K562 (cell line): ENCODE data around the gene TRAK1. TPM values are rescaled to one million over a fixed set of nuclear protein-coding genes. Genes with fewer than 3 reads are reported as not detected.

Experiments
- ATAC-seq: fragments of 200-7000 bp; cut with Tn5 transposase; 3 replicates; pipeline ENCODE4 v1.9.1; 2020; ENCODE audit warnings: moderate library complexity
- BruUV-seq: library from RNA; stranded (reverse); fragments of 400-500 nt; replicated peaks from 2 replicates; lab custom pipeline; 2021; lab: Mats Ljungman, UMichigan
- CTCF ChIA-PET: fragments of 300-600 bp; formaldehyde crosslinking; extraction: SDS; loops from one replicate; lab custom pipeline; 2021; ENCODE audit warnings: low intra/inter-chr PET ratio; lab: Yijun Ruan, JAX
- POLR2A ChIA-PET: fragments of 300-600, 350-650 bp; sonication (Branson Sonifier 250); formaldehyde crosslinking; extraction: SDS; loops from one replicate; lab custom pipeline; 2021; ENCODE audit warnings: antibody characterized with exemption, inconsistent platforms; lab: Yijun Ruan, JAX
- DNase-seq, 4 experiments: peaks; one replicate each; pipeline versions ENCODE4 v3.0.0 to v3.0.0-alpha.2; 2011 to 2018; ENCODE audit warnings: low spot score in 3 of 4, mixed read lengths in 3 of 4; ENCODE audit errors: extremely low read depth in 1 of 4
- FAIRE-seq: peaks from 2 replicates; lab custom pipeline; 2011; peaks lifted over from hg19 to GRCh38; lab: Jason Lieb, UNC
- H2AFZ ChIP-seq: 2 replicates; pipeline ENCODE4 v1.6.0; 2011; ENCODE audit warnings: low read depth, low read length, control low read depth, inconsistent platforms
- H3K27ac ChIP-seq: fragments of 200-600 bp; 3 replicates; pipeline ENCODE4 v1.8.0; 2011; ENCODE audit warnings: low read depth, mild to moderate bottlenecking, control low read depth, inconsistent platforms, low read length, moderate library complexity, mixed read lengths; ENCODE audit errors: extremely low read depth
- H3K27me3 ChIP-seq, 2 experiments: fragments of 300-600 bp in 1 of 2; 2 replicates in 1 of 2; 3 replicates in 1 of 2; pipeline versions ENCODE4 v1.6.0 to v1.8.0; 2011; ENCODE audit warnings: inconsistent platforms in 2 of 2, low read length in 2 of 2, mild to moderate bottlenecking in 1 of 2, mixed read lengths in 1 of 2, moderate library complexity in 1 of 2; ENCODE audit not compliant: control insufficient read depth in 2 of 2, insufficient read depth in 2 of 2
- H3K36me3 ChIP-seq: fragments of 300-600 bp; 3 replicates; pipeline ENCODE4 v1.8.0; 2011; ENCODE audit warnings: mild to moderate bottlenecking, low read length, inconsistent platforms; ENCODE audit not compliant: control insufficient read depth, insufficient read depth
- H3K4me1 ChIP-seq, 2 experiments: fragments of 200-600 bp in 1 of 2; replicated peaks in 1 of 2; 2 replicates in 1 of 2; 3 replicates in 1 of 2; pipeline versions ENCODE4 v1.5.1 to v1.8.0; 2011; ENCODE audit warnings: inconsistent platforms in 2 of 2, low read length in 2 of 2, mild to moderate bottlenecking in 1 of 2, mixed read lengths in 1 of 2, moderate library complexity in 1 of 2; ENCODE audit not compliant: control insufficient read depth in 2 of 2, insufficient read depth in 2 of 2
- H3K4me2 ChIP-seq: 2 replicates; pipeline ENCODE4 v1.6.1; 2011; ENCODE audit warnings: low read length, control low read depth, inconsistent platforms, mixed read lengths; ENCODE audit not compliant: insufficient read depth
- H3K4me3 ChIP-seq: fragments of 200-600 bp; sonication (generic), shearing (Covaris generic); 2 replicates; pipeline ENCODE4 v1.5.1; 2016; ENCODE audit warnings: control low read depth, inconsistent platforms
- H3K79me2 ChIP-seq: fragments of 200-600 bp; 3 replicates; pipeline ENCODE4 v1.8.0; 2011; ENCODE audit warnings: low read length, inconsistent platforms; ENCODE audit not compliant: control insufficient read depth, insufficient read depth
- H3K9ac ChIP-seq, 2 experiments: 2 replicates each; pipeline versions ENCODE4 v1.6.0 to v1.6.1; 2011; ENCODE audit warnings: low read depth in 2 of 2, low read length in 2 of 2, control low read depth in 1 of 2, inconsistent platforms in 1 of 2, mild to moderate bottlenecking in 1 of 2, mixed read lengths in 1 of 2; ENCODE audit not compliant: insufficient read depth in 1 of 2
- H3K9me1 ChIP-seq: one replicate; pipeline ENCODE4 v1.6.0; 2011; ENCODE audit warnings: inconsistent platforms, mild to moderate bottlenecking, low read length, moderate library complexity; ENCODE audit not compliant: control insufficient read depth, insufficient read depth
- H3K9me3 ChIP-seq: replicated peaks from 2 replicates; pipeline ENCODE4 v1.5.1; 2011; ENCODE audit warnings: low read depth, low read length, inconsistent platforms; ENCODE audit not compliant: control insufficient read depth, insufficient read depth
- H4K20me1 ChIP-seq: replicated peaks from 2 replicates; pipeline ENCODE4 v1.6.1; 2011; ENCODE audit warnings: low read length, inconsistent platforms, mixed read lengths; ENCODE audit not compliant: control insufficient read depth, insufficient read depth
- CC2D1A ChIP-seq: fragments of 450-650 bp; IDR thresholded peaks from 2 replicates; pipeline ENCODE4 v1.6.1; 2017; ENCODE audit warnings: mild to moderate bottlenecking
- EHMT2 ChIP-seq: fragments of 450-650 bp; IDR thresholded peaks from 2 replicates; pipeline ENCODE4 v1.6.1; 2018; ENCODE audit warnings: antibody characterized with exemption
- ELK3 ChIP-seq: fragments of 450-650 bp; formaldehyde crosslinking; IDR thresholded peaks from 2 replicates; pipeline ENCODE4 v1.4.0; 2020; ENCODE audit warnings: mild to moderate bottlenecking
- ESRRA ChIP-seq: fragments of 450-650 bp; IDR thresholded peaks from 2 replicates; pipeline ENCODE4 v1.6.1; 2014; ENCODE audit warnings: low read depth, mild to moderate bottlenecking, moderate library complexity, borderline replicate concordance
- HDAC8 ChIP-seq: fragments of 450-650 bp; IDR thresholded peaks from 2 replicates; pipeline ENCODE4 v1.6.1; 2016; ENCODE audit warnings: mild to moderate bottlenecking, missing genetic modification characterization, moderate library complexity, missing compliant biosample characterization
- ILF3 ChIP-seq: fragments of 450-650 bp; IDR thresholded peaks from 2 replicates; pipeline ENCODE4 v1.6.1; 2018; ENCODE audit warnings: antibody characterized with exemption, mild to moderate bottlenecking, moderate library complexity, borderline replicate concordance
- KDM5B ChIP-seq: fragments of 200-600 bp; sonication (generic); IDR thresholded peaks from 2 replicates; pipeline ENCODE4 v1.6.1; 2012; ENCODE audit warnings: low read depth, mild to moderate bottlenecking, moderate library complexity, low read length, control low read depth, inconsistent platforms; ENCODE audit not compliant: insufficient replicate concordance
- KHSRP ChIP-seq: fragments of 450-650 bp; IDR thresholded peaks from 2 replicates; pipeline ENCODE4 v1.6.1; 2017
- MAZ ChIP-seq, 2 experiments: fragments of 450-650 bp in 1 of 2; sonication (generic) in 1 of 2; formaldehyde crosslinking; IDR thresholded peaks in 1 of 2; conservative IDR thresholded peaks in 1 of 2; 2 replicates each; pipeline versions ENCODE4 v1.4.0 to v1.5.0; 2020; ENCODE audit warnings: mild to moderate bottlenecking in 1 of 2, missing genetic modification reagents in 1 of 2
- MCM7 ChIP-seq, 2 experiments: fragments of 450-650 bp; IDR thresholded peaks; 2 replicates each; pipeline ENCODE4 v1.6.1; 2016 to 2018
- PHB ChIP-seq: fragments of 250-450 bp; sonication (Bioruptor Pico); IDR thresholded peaks from 2 replicates; pipeline ENCODE4 v1.5.0; 2021
- POLR2B ChIP-seq: fragments of 450-650 bp; IDR thresholded peaks from 2 replicates; pipeline ENCODE4 v1.6.1; 2018; ENCODE audit warnings: low read depth; ENCODE audit not compliant: partially characterized antibody
- PTRF ChIP-seq: fragments of 450-650 bp; IDR thresholded peaks from 2 replicates; pipeline ENCODE4 v1.6.1; 2016; ENCODE audit warnings: mild to moderate bottlenecking, missing genetic modification characterization, missing compliant biosample characterization
- RBM39 ChIP-seq: fragments of 200-400 bp; formaldehyde crosslinking; optimal IDR thresholded peaks from 2 replicates; pipeline ENCODE3; 2018; ENCODE audit warnings: low read depth, low read length
- TAF1 ChIP-seq: IDR thresholded peaks from 2 replicates; pipeline ENCODE4 v1.6.1; 2011; ENCODE audit warnings: mild to moderate bottlenecking, low read length, moderate library complexity; ENCODE audit not compliant: insufficient read depth, control insufficient read depth, severe bottlenecking; ENCODE audit errors: extremely low read depth
- TARDBP ChIP-seq: fragments of 450-650 bp; IDR thresholded peaks from 2 replicates; pipeline ENCODE4 v1.6.1; 2016
- ZBED1 ChIP-seq: IDR thresholded peaks from 2 replicates; pipeline ENCODE4 v1.6.1; 2014
- ZBTB8A ChIP-seq: fragments of 450-650 bp; IDR thresholded peaks from 2 replicates; pipeline ENCODE4 v1.6.1; 2018; ENCODE audit warnings: mild to moderate bottlenecking, moderate library complexity; ENCODE audit not compliant: partially characterized antibody
- ZNF23 ChIP-seq: fragments of 250-450 bp; sonication (Bioruptor Pico); IDR thresholded peaks from 2 replicates; pipeline ENCODE4 v1.4.0; 2020; ENCODE audit warnings: mild to moderate bottlenecking
- WGBS: fragments of 100-300 bp; shearing (Covaris generic); methylation state at CpG from one replicate; pipeline ENCODE4 v1.1.6; 2016; ENCODE audit warnings: low coverage, mixed read lengths; ENCODE audit not compliant: insufficient coverage; ENCODE audit errors: missing lambda C conversion rate; 5-methylcytosine and 5-hydroxymethylcytosine counted together
- in situ Hi-C: fragments of 300-500 bp; cut with MboI; formaldehyde crosslinking; loops from 4 replicates; pipeline ENCODE4 v1.15.0; 2018; ENCODE audit warnings: inconsistent platforms, mixed read lengths
- intact Hi-C: fragments of 100-400 bp; cut with micrococcal nuclease; formaldehyde crosslinking; loops from 2 replicates; pipeline ENCODE4 v1.14.2; 2022
- polyA plus RNA-seq, 8 experiments: library from polyadenylated mRNA; depleted of rRNA in 4 of 8; stranded (reverse) in 5 of 8; unstranded in 3 of 8; fragments of >200 nt; fragmentation: Nextera tagmentation in 2 of 8; fragmentation: Illumina TruSeq in 1 of 8; extraction: Ambion mirVana in 2 of 8; extraction: Trizol in 1 of 8; gene quantifications; 2 replicates each; pipeline versions ENCODE4 v1.2.1 to v1.2.3, GENCODE V29; 2011 to 2014; ENCODE audit warnings: inconsistent platforms in 1 of 8, missing spikeins in 1 of 8
- total RNA-seq, 7 experiments: library from RNA; depleted of rRNA in 6 of 7; stranded (reverse); fragments of >200 nt in 6 of 7; fragmentation: Illumina TruSeq in 2 of 7; extraction: Trizol in 2 of 7; gene quantifications; 2 replicates each; pipeline versions ENCODE4 v1.2.1 to v1.2.3, GENCODE V29; 2011 to 2021; ENCODE audit warnings: low replicate concordance in 1 of 7
- TF ChIP-seq, protein P1 (sequence below): sonication (generic); formaldehyde crosslinking; IDR thresholded peaks from 2 replicates; pipeline ENCODE4 v1.8.1; 2023; ENCODE audit warnings: mild to moderate bottlenecking, missing genetic modification reagents

TRAK1 gene
- total and polyA plus RNA-seq, 9 of the 15 experiments (the other 6 are each of a cell fraction or from before 2014, with no cell fraction given), result 5.3 to 28.5 (median 17.5) TPM

GRCh38 chr3:42229266-42229941 lies 138.2 kb downstream of the TRAK1 start:
- WGBS, result 4% methylated on average over 5 of the region's 5 CpGs
- Histone ChIP-seq H3K4me1 (peaks cover 0 to 4% of the 10 kb centered on the region in 2 experiments; a peak in 2 of 5 replicates), H3K27ac (no peak overlapping the region), H3K79me2 (no peaks in the 10 kb centered on the region), H3K4me2 (no peak overlapping the region), H3K36me3 (no peaks in the 10 kb centered on the region)
- intact Hi-C loops, result no loop called here
- DNase-seq (no peak), ATAC-seq (no peak), FAIRE-seq (no peak)
- in situ Hi-C loops, result loop anchor here (10.0 kb wide), 1 partner anchor 215 kb away; no protein-coding TSS in a partner anchor
- TF ChIP-seq ILF3 (no peak), KDM5B (no peak), PHB (CRISPR knock-in tag) (no peak), CC2D1A (no peak), ESRRA (no peak), PTRF (no peak), TARDBP (no peak), MCM7 (IDR thresholded peaks at IDR 0.05) (no peak), ZBED1 (no peak), HDAC8 (tag) (no peak), ZNF23 (no peak), KHSRP (no peak), ZBTB8A (no peak), EHMT2 (no peak), RBM39 (no peak), POLR2B (no peak), MAZ (CRISPR knock-in tag; conservative IDR thresholded peaks at IDR 0.05 in 1 of 2, IDR thresholded peaks at IDR 0.05 in 1 of 2) (no peak), TAF1 (no peak), ELK3 (no peak)
- TF ChIP-seq, protein P1, sequence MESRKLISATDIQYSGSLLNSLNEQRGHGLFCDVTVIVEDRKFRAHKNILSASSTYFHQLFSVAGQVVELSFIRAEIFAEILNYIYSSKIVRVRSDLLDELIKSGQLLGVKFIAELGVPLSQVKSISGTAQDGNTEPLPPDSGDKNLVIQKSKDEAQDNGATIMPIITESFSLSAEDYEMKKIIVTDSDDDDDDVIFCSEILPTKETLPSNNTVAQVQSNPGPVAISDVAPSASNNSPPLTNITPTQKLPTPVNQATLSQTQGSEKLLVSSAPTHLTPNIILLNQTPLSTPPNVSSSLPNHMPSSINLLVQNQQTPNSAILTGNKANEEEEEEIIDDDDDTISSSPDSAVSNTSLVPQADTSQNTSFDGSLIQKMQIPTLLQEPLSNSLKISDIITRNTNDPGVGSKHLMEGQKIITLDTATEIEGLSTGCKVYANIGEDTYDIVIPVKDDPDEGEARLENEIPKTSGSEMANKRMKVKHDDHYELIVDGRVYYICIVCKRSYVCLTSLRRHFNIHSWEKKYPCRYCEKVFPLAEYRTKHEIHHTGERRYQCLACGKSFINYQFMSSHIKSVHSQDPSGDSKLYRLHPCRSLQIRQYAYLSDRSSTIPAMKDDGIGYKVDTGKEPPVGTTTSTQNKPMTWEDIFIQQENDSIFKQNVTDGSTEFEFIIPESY (CRISPR knock-in tag), result no peak
- TF ChIP-seq, all 486 proteins: peak for 0
- Histone ChIP-seq H3K9ac (no peak overlapping the region), H4K20me1 (0 out of 2 replicates have a peak, but pooled peaks cover 4% of the 10 kb centered on the region), H3K9me3 (no peaks in the 10 kb centered on the region), H3K4me3 (no peak overlapping the region), H3K27me3 (peaks cover 7 to 27% of the 10 kb centered on the region in 2 experiments; a peak in 4 of 5 replicates), H3K9me1 (no peaks in the 10 kb centered on the region), H2AFZ (no peak overlapping the region)
- BruUV-seq, result no TSS peak
- POLR2A ChIA-PET, result interaction anchor here (1.0 to 1.4 kb wide), 4 partner anchors 16 to 316 kb away, joined by 3 to 4 read pairs (median 3); no protein-coding TSS in a partner anchor
- CTCF ChIA-PET, result interaction anchor here (0.7 to 3.6 kb wide), 10 partner anchors 211 to 1486 kb away, joined by 3 to 32 read pairs (median 4); no protein-coding TSS in a partner anchor
